ENCODE measurements around the gene IGLON5. TPM values are rescaled to one million over a fixed set of nuclear protein-coding genes. Genes with fewer than 3 reads are reported as not detected.

Gene IGLON5
- total RNA-seq, 1 experiment from 2014 or later: not detected

- intact Hi-C loops (cut with micrococcal nuclease; ENCODE audit: unreplicated experiment): no loop called here
- no peak overlapping the region for H3K27ac Mint-ChIP-seq (ENCODE audit: unreplicated experiment)
- BruUV-seq (replicated peaks): no TSS peak
Observed at GRCh38 chr19:51320280-51320657, 8.8 kb downstream of the IGLON5 start.

GRCh38 chr19:51321799-51322198 is 10.4 kb downstream of the IGLON5 start:
- H3K36me3 Mint-ChIP-seq (ENCODE audit: insufficient read depth, unreplicated experiment): no peaks in the 10 kb centered on the region
- H3K27me3 Mint-ChIP-seq (ENCODE audit: unreplicated experiment): peaks cover 81% of the 10 kb centered on the region
- BruUV-seq (replicated peaks): no TSS peak
- intact Hi-C loops (cut with micrococcal nuclease; ENCODE audit: unreplicated experiment): no loop called here
- no peak overlapping the region for H3K4me3 Mint-ChIP-seq (ENCODE audit: low read depth, unreplicated experiment)
- H3K9me3 Mint-ChIP-seq (ENCODE audit: low read depth, unreplicated experiment): no peaks in the 10 kb centered on the region
- H3K27ac Mint-ChIP-seq (ENCODE audit: unreplicated experiment): no peak overlapping the region
- CTCF ChIA-PET: no interaction called here
- H3K4me1 Mint-ChIP-seq (ENCODE audit: low read depth, unreplicated experiment): no peaks in the 10 kb centered on the region
- DNase-seq: no peak
- TF ChIP-seq, protein P1, sequence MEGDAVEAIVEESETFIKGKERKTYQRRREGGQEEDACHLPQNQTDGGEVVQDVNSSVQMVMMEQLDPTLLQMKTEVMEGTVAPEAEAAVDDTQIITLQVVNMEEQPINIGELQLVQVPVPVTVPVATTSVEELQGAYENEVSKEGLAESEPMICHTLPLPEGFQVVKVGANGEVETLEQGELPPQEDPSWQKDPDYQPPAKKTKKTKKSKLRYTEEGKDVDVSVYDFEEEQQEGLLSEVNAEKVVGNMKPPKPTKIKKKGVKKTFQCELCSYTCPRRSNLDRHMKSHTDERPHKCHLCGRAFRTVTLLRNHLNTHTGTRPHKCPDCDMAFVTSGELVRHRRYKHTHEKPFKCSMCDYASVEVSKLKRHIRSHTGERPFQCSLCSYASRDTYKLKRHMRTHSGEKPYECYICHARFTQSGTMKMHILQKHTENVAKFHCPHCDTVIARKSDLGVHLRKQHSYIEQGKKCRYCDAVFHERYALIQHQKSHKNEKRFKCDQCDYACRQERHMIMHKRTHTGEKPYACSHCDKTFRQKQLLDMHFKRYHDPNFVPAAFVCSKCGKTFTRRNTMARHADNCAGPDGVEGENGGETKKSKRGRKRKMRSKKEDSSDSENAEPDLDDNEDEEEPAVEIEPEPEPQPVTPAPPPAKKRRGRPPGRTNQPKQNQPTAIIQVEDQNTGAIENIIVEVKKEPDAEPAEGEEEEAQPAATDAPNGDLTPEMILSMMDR (IDR thresholded peaks at IDR 0.05; ENCODE audit: unreplicated experiment): no peak

More at GRCh38 chr19:51320280-51320657, 8.8 kb downstream of the IGLON5 start:
- Mint-ChIP-seq H3K9me3 (ENCODE audit: low read depth, unreplicated experiment) (peaks cover 2% of the 10 kb centered on the region), H3K27me3 (ENCODE audit: unreplicated experiment) (peaks cover 73% of the 10 kb centered on the region), H3K4me1 (ENCODE audit: low read depth, unreplicated experiment) (no peaks in the 10 kb centered on the region), H3K4me3 (ENCODE audit: low read depth, unreplicated experiment) (no peak overlapping the region), H3K36me3 (ENCODE audit: insufficient read depth, unreplicated experiment) (no peaks in the 10 kb centered on the region)
- CTCF ChIA-PET: interaction anchor here (0.6 kb wide), 1 partner anchor 19 kb away, joined by 3 read pairs; no protein-coding TSS in a partner anchor
- no peak for DNase-seq
- TF ChIP-seq, protein P1 (IDR thresholded peaks at IDR 0.05; ENCODE audit: unreplicated experiment): no peak

GRCh38 chr19:51323481-51324166 is 12.2 kb downstream of the IGLON5 start:
- H3K27me3 Mint-ChIP-seq (ENCODE audit: unreplicated experiment): peaks cover 99% of the 10 kb centered on the region
- H3K27ac Mint-ChIP-seq (ENCODE audit: unreplicated experiment): no peak overlapping the region
- no peak overlapping the region for H3K4me3 Mint-ChIP-seq (ENCODE audit: low read depth, unreplicated experiment)
- TF ChIP-seq, protein P1 (IDR thresholded peaks at IDR 0.05; ENCODE audit: unreplicated experiment): no peak
- no TSS peak for BruUV-seq (replicated peaks)
- H3K4me1 Mint-ChIP-seq (ENCODE audit: low read depth, unreplicated experiment): peaks cover 8% of the 10 kb centered on the region
- CTCF ChIA-PET: no interaction called here
- no peak for DNase-seq
- intact Hi-C loops (cut with micrococcal nuclease; ENCODE audit: unreplicated experiment): no loop called here
- H3K9me3 Mint-ChIP-seq (ENCODE audit: low read depth, unreplicated experiment): no peaks in the 10 kb centered on the region
- H3K36me3 Mint-ChIP-seq (ENCODE audit: insufficient read depth, unreplicated experiment): peaks cover 4% of the 10 kb centered on the region

- no TSS peak for BruUV-seq (replicated peaks)
- H3K9me3 Mint-ChIP-seq (ENCODE audit: low read depth, unreplicated experiment): no peaks in the 10 kb centered on the region
- peaks cover 94% of the 10 kb centered on the region for H3K27me3 Mint-ChIP-seq (ENCODE audit: unreplicated experiment)
- H3K4me1 Mint-ChIP-seq (ENCODE audit: low read depth, unreplicated experiment): peaks cover 8% of the 10 kb centered on the region
- H3K27ac Mint-ChIP-seq (ENCODE audit: unreplicated experiment): no peak overlapping the region
- TF ChIP-seq, protein P1 (IDR thresholded peaks at IDR 0.05; ENCODE audit: unreplicated experiment): no peak
- H3K36me3 Mint-ChIP-seq (ENCODE audit: insufficient read depth, unreplicated experiment): peaks cover 4% of the 10 kb centered on the region
- intact Hi-C loops (cut with micrococcal nuclease; ENCODE audit: unreplicated experiment): no loop called here
- DNase-seq: no peak
- H3K4me3 Mint-ChIP-seq (ENCODE audit: low read depth, unreplicated experiment): no peak overlapping the region
- CTCF ChIA-PET: no interaction called here
Observed at GRCh38 chr19:51324167-51324481, 12.7 kb downstream of the IGLON5 start.

All from Calu3 (cell line).